Natural killer cell (primary cell): ENCODE results near the gene MBTPS2. TPM values are rescaled to one million over a fixed set of nuclear protein-coding genes. Genes with fewer than 3 reads are reported as not detected.

Experiments used
- ATAC-seq, 3 donors: fragments of 150-1000 bp in 2 of 3; fragments of 200-7000 bp in 1 of 3; cut with Tn5 transposase; 1 replicate in 1 of 3; 2 replicates in 2 of 3; pipeline ENCODE4 v1.10.0; 2021; ENCODE audit warnings: mild to moderate bottlenecking in 2 of 3, moderate library complexity in 2 of 3
- DNase-seq, 2 donors: peaks; one replicate each; pipeline versions ENCODE4 v3.0.0 to v3.0.0-alpha.2; 2013 to 2021; ENCODE audit warnings: mixed read lengths in 1 of 2
- H3K27ac ChIP-seq: one replicate; pipeline ENCODE4 v1.5.1; 2013; ENCODE audit warnings: mild to moderate bottlenecking, low read length
- H3K27me3 ChIP-seq: one replicate; pipeline ENCODE4 v1.6.1; 2013; ENCODE audit warnings: low read length; ENCODE audit not compliant: control insufficient read depth, insufficient read depth
- H3K36me3 ChIP-seq: one replicate; pipeline ENCODE4 v1.6.1; 2013; ENCODE audit warnings: low read length; ENCODE audit not compliant: control insufficient read depth, insufficient read depth
- H3K4me1 ChIP-seq: one replicate; pipeline ENCODE4 v1.6.1; 2013; ENCODE audit warnings: low read length; ENCODE audit not compliant: control insufficient read depth, insufficient read depth
- H3K4me3 ChIP-seq: one replicate; pipeline ENCODE4 v1.5.1; 2013; ENCODE audit warnings: low read length
- H3K9me3 ChIP-seq: one replicate; pipeline ENCODE4 v1.6.1; 2013; ENCODE audit warnings: low read length; ENCODE audit not compliant: control insufficient read depth, insufficient read depth
- H3K27ac Mint-ChIP-seq, 2 donors: one replicate each; pipeline ENCODE4 v1.8.0; 2022; ENCODE audit warnings: mild to moderate bottlenecking in 2 of 2, mixed read lengths in 2 of 2, moderate library complexity in 1 of 2
- H3K27me3 Mint-ChIP-seq, 2 donors: one replicate each; pipeline ENCODE4 v1.8.0; 2022; ENCODE audit warnings: low read depth in 2 of 2, mixed read lengths in 2 of 2
- H3K36me3 Mint-ChIP-seq: one replicate; pipeline ENCODE4 v1.8.0; 2022; ENCODE audit warnings: mixed read lengths
- H3K4me1 Mint-ChIP-seq, 2 donors: one replicate each; pipeline ENCODE4 v1.8.0; 2022; ENCODE audit warnings: mixed read lengths in 2 of 2
- H3K4me3 Mint-ChIP-seq: one replicate; pipeline ENCODE4 v1.8.0; 2022; ENCODE audit warnings: mild to moderate bottlenecking, moderate library complexity, mixed read lengths
- H3K9me3 Mint-ChIP-seq, 2 donors: one replicate each; pipeline ENCODE4 v1.8.0; 2022; ENCODE audit warnings: mixed read lengths in 2 of 2
- CTCF ChIP-seq: fragments of 200-600 bp; IDR thresholded peaks from one replicate; pipeline ENCODE4 v1.8.0; 2022; ENCODE audit warnings: antibody characterized with exemption
- WGBS: methylation state at CpG from one replicate; pipeline ENCODE4 v1.1.7; 2013; ENCODE audit warnings: missing lambda C conversion rate; ENCODE audit not compliant: insufficient coverage; 5-methylcytosine and 5-hydroxymethylcytosine counted together
- intact Hi-C: fragments of 100-400 bp; cut with micrococcal nuclease; formaldehyde crosslinking; loops from one replicate; pipeline ENCODE4 v1.14.2; 2022
- total RNA-seq, 4 donors: library from RNA; stranded (reverse); fragments of 120-200 nt in 1 of 4; gene quantifications; one replicate each; pipeline versions ENCODE4 v1.2.3 to v1.2.4, GENCODE V29; 2013 to 2022

MBTPS2 gene
- total RNA-seq, 3 donors from 2014 or later (not counting 1 experiment from before 2014, with no cell fraction given) = 5.0 to 7.5 (median 5.6) TPM

DNA sequence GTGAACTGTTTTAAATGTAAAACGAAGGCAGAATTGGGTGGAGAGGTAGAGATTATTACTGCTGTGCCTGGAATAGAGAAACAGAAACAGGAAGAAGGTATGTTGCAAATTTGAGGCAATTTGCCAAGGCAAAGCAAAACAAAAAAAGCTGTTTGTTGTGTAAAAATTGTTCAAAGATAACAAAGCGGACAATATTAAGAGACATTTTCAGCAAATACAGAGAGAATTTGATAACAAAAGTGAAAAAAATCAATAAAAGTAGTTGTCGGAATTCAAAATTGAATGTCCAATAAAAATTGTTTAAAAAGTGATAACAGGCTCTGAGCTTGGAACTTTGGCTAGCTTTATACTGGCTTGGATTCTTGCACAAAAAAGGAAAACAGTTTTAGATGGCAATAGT is 86.7 kb downstream of the MBTPS2 start:
- H3K27me3 ChIP-seq = no peaks in the 10 kb centered on the region
- H3K27ac Mint-ChIP-seq = no peak overlapping the region
- no peak for ATAC-seq
- intact Hi-C loops = no loop called here
- H3K27ac ChIP-seq = no peak overlapping the region
- no peaks in the 10 kb centered on the region for H3K4me1 ChIP-seq
- no peak overlapping the region for H3K4me3 ChIP-seq
- WGBS = 79% methylated on average over 3 of the region's 3 CpGs
- peaks cover 0 to 8% of the 10 kb centered on the region in 2 donors for H3K4me1 Mint-ChIP-seq
- H3K36me3 Mint-ChIP-seq = no peaks in the 10 kb centered on the region
- no peak for TF ChIP-seq CTCF
- no peaks in the 10 kb centered on the region for H3K27me3 Mint-ChIP-seq
- H3K4me3 Mint-ChIP-seq = no peak overlapping the region
- no peak for DNase-seq
- H3K36me3 ChIP-seq = no peaks in the 10 kb centered on the region
- no peaks in the 10 kb centered on the region for H3K9me3 Mint-ChIP-seq
- no peaks in the 10 kb centered on the region for H3K9me3 ChIP-seq

DNA sequence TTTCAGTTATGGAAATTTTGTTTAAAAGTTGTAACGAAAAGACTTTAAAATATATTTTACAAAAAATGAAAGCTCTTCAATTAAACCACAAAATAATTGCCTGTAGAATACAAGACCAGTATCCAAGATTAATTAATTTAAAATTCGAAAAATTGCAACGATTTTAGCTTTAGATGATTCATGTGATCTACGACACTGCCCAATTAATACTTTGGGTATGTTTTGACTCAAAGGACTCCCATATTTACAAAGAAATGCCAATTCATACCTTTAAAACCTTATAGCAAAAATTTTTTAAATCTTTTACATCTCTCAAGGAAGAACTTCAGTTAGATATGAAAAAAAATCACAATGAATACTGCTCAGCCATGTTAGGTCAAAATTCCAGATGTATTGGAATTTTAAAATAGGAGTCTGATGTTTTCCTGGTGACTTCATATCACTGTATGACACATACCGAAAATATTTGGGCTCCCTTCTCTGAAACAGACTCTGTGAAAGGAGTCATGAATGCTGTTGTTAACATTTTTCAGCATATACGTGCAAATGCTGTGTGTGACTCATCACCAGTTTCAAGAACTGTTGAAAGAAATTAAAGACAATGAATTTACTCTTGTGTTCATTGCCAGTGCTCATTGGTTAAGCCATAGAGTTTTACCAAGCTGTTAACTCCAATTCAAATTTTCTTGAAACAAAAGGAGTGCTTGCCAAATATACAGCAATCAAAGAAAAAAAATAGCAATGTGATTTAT is 87.3 kb downstream of the MBTPS2 start:
- no peaks in the 10 kb centered on the region for H3K36me3 ChIP-seq
- H3K4me1 ChIP-seq = no peaks in the 10 kb centered on the region
- no peak for ATAC-seq
- H3K27me3 ChIP-seq = no peaks in the 10 kb centered on the region
- Mint-ChIP-seq H3K9me3 (no peaks in the 10 kb centered on the region), H3K27ac (no peak overlapping the region), H3K36me3 (no peaks in the 10 kb centered on the region), H3K4me3 (no peak overlapping the region), H3K27me3 (no peaks in the 10 kb centered on the region), H3K4me1 (peaks cover 0 to 8% of the 10 kb centered on the region in 2 donors)
- no peaks in the 10 kb centered on the region for H3K9me3 ChIP-seq
- WGBS = 100% methylated on average over 1 of the region's 6 CpGs
- H3K27ac ChIP-seq = no peak overlapping the region
- intact Hi-C loops = no loop called here
- H3K4me3 ChIP-seq = no peak overlapping the region
- DNase-seq = no peak
- no peak for TF ChIP-seq CTCF

- Mint-ChIP-seq H3K4me1 (peaks cover 0 to 8% of the 10 kb centered on the region in 2 donors), H3K9me3 (no peaks in the 10 kb centered on the region), H3K27me3 (no peaks in the 10 kb centered on the region), H3K4me3 (no peak overlapping the region), H3K36me3 (no peaks in the 10 kb centered on the region), H3K27ac (no peak overlapping the region)
- intact Hi-C loops = no loop called here
- ATAC-seq (no peak), DNase-seq (no peak)
- 73% methylated on average over 4 of the region's 4 CpGs for WGBS
- TF ChIP-seq CTCF = no peak
- Histone ChIP-seq H3K36me3 (no peaks in the 10 kb centered on the region), H3K4me1 (no peaks in the 10 kb centered on the region), H3K4me3 (no peak overlapping the region), H3K27me3 (no peaks in the 10 kb centered on the region), H3K27ac (no peak overlapping the region), H3K9me3 (no peaks in the 10 kb centered on the region)
These were observed 89.8 kb downstream of the MBTPS2 start for GRCh38 chrX:21929209-21929608.

GRCh38 chrX:21930986-21931385 is 91.6 kb downstream of the MBTPS2 start:
- Mint-ChIP-seq H3K4me1 (peaks cover 0 to 8% of the 10 kb centered on the region in 2 donors), H3K9me3 (no peaks in the 10 kb centered on the region), H3K27ac (no peak overlapping the region), H3K36me3 (no peaks in the 10 kb centered on the region), H3K4me3 (no peak overlapping the region), H3K27me3 (no peaks in the 10 kb centered on the region)
- H3K4me3 ChIP-seq = no peak overlapping the region
- ATAC-seq (no peak), DNase-seq (no peak)
- H3K36me3 ChIP-seq = no peaks in the 10 kb centered on the region
- TF ChIP-seq CTCF = no peak
- H3K9me3 ChIP-seq = no peaks in the 10 kb centered on the region
- no peaks in the 10 kb centered on the region for H3K4me1 ChIP-seq
- H3K27ac ChIP-seq = no peak overlapping the region
- no peaks in the 10 kb centered on the region for H3K27me3 ChIP-seq
- WGBS = no CpG with 5 or more reads among the region's 1 CpG
- intact Hi-C loops = no loop called here
